ENCODE measurements around the gene PXDC1.
A peak's percentile ranks its signal among the peaks of the same experiment; 100 is the strongest.

The PXDC1 gene

GRCh38 chr6:3746696-3747095 lies 4.8 kb downstream of the PXDC1 start:
- DNase-seq = no peak

DNA sequence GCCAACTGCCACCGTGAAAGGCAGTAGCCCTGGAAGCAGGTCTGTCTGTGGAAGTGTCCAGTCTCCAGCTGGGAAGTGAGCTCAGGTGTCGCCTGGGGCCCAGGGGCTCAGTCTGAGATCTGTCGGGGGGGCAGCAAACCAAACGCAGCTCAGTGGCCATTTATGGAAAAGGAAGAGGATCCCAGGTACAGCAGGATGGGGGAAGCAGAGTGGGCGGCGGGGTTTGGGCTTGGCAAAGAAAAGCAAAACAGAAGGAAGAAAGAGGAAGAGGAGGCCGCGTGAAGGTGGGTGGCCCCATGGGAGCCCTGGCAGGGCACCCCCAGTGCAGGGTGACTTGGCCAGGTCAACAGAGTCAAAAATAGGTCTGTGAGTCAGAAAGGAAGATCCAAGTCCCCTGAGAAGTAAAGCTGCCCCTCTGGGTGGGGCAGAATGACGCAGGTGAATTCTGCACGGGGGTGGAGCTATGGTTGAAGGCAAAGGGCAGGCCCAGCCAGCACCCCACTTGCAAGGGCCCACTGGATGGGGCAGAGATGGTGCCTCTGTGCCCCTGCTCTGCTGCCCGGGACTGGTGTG lies 5.3 kb downstream of the PXDC1 start:
- peak in 1 of 3 donors; percentile 39 for DNase-seq

DNA sequence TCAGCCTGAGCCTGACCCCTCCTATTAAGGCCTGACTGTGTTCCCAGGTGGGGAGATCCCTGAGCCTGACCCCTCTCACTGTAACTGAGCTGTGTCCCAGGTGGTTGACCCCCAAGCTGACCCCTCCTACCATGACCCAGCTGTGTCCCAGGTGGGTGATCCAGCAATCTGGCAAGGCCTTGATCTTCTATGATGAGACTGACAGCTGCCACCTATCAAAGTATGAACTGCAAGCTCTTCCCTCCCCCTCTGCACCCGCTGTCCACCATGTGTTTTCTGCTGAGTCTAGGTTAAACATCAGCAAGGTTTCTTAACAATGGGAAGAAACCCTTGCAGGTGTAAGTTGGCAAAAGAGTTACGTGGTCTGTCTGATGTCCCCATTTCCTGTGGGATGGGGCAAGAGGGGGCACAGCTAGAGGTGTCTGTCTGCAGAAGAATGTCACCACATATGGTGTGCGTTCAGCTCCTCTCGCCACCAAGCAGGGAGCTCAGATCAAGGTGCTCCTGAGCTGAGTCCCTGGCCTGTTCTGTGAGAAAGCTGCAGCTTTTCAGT lies 5.9 kb downstream of the PXDC1 start:
- DNase-seq = no peak

GRCh38 chr6:3744901-3745470 lies 6.5 kb downstream of the PXDC1 start:
- DNase-seq = no peak

DNA sequence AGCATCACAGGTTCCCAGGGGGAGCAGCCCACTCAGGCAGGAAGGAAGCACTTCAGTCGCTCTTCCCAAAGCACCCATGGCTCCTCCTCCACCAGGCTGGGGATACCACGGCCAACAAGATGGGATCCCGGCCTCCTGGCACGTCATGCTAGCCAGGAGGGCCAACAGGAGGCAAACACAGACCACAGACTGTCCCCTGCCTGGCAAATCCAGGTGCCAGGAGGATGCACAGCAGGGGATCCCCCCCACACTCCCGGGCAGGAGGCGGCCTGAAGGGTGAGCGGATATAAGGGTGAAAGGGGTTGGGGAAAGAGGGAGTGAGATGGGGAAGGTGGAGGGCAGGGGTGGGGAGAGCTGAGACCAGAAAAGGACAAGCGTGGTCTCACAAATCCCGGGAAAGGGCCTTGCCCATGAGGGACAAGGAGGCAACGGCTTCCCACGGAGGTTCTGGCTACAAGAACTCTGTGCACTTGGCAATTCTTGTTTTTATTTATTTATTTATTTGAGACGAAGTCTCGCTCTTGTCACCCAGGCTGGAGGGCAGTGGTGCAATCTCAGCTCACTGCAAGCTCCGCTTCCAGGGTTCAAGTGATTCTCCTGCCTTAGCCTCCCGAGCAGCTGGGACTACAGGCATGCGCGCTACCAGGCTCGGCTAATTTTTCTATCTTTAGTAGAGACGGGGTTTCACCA lies 7.2 kb downstream of the PXDC1 start:
- DNase-seq = no peak

DNA sequence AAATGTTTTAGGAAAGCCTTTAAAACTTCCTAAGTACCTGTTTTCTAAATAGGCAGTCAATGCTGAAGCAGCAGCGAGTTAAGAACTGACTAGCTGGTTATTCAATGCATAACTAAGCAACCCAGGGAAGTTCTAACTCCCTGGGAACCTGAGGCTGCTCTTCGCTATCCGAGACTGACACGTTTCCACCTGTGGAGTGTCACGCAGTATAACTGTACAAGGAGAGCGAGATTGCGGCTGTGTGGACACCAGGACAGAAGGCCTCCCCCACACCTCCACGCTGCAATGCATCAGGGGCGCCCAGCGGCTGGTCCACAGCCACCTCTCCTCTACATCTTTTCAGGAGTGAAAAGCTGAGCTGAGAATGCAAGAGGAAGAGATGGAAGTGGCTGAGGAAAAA lies 8.0 kb downstream of the PXDC1 start:
- no peak for DNase-seq

DNA sequence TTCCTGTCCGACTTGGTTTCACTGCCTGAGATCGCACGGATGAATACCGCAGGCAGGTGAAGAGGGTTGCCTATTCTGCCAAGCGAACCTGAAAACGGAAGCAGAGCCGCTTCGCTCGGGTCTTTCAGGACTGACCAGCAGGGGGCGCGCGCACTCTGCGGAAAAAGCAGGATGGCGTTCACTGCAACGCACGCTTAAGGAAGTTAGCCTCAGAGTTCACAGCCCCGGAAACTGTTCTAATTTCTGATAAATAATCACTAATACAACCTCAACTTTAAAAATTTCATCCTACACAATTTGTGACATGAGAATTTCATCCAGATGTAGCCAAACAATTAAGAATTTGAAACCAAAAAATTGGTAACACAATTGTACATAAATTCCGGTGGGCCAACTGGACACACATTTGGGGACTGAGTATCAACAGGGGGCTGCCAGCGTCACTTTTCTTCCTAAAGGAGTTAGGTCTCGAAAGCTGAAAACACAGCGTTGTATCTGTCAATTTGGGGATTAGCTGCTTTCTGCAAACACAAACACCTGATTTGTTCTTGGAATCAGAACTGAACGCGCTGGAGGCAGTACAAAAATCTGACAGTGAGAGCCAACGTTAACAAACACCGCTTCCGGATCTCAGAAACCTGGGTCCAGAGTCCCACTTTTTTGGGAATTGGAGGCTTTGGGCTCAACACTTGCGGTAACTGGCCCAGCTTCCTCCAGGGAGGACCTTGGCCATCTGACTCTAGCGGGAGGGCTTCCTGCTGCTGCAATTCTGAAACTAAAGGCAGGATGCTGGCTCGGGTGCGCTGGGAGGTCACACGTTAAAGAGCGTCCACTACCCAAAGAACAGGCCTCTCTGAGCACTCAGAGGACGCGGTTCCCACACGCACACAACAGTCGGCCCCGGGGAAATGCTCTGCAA lies 8.8 kb downstream of the PXDC1 start:
- DNase-seq = peak; percentile 86 to 91 (median 90)

GRCh38 chr6:3742076-3742425 lies 9.5 kb downstream of the PXDC1 start:
- DNase-seq = no peak

- DNase-seq = no peak
These were observed 10.0 kb downstream of the PXDC1 start for GRCh38 chr6:3741477-3741871.

GRCh38 chr6:3740551-3741476 lies 10.7 kb downstream of the PXDC1 start:
- DNase-seq = no peak

GRCh38 chr6:3739311-3739897 lies 12.1 kb downstream of the PXDC1 start:
- no peak for DNase-seq

GRCh38 chr6:3738381-3739131 lies 13.0 kb downstream of the PXDC1 start:
- DNase-seq = no peak

- no peak for DNase-seq
These were observed 13.7 kb downstream of the PXDC1 start for GRCh38 chr6:3737831-3738210.

DNA sequence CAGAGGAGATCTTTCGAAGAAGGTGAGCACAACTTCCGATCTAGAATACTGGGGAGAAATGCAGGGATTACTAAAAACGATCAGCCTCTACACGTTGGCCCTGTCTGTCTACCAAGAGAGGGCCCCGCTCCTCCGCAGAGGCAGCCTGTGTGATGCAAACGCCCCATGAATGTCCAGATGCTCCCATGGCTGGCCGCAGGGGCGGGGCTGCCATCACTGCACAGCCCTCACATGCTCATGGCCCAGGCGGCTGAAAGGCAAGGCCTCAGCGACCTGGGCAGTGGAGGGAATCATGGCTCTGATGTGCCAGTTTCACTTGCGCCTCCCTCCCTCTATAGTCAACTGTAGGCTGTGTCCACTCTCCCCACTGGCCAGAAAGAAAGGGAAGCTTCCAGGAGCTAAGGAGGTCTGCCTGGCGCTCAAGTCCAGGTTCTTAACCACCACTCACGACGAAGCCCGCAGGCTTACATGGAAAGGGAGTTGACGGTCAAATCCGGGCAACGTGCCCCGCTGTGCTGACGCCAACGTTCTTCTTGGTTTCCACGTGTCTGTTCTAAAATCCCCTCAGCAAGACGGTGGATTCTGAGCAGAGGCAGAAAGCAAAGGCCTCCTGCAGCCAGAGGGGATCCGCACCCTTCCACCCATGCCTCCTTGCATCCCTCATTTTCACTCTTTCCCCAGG lies 14.2 kb downstream of the PXDC1 start:
- DNase-seq = no peak

- no peak for DNase-seq
These were observed 16.4 kb downstream of the PXDC1 start for GRCh38 chr6:3735029-3735605.

- DNase-seq = no peak
These were observed 17.5 kb downstream of the PXDC1 start for GRCh38 chr6:3734023-3734422.

- no peak for DNase-seq
These were observed 18.1 kb downstream of the PXDC1 start for GRCh38 chr6:3733321-3733925.

DNA sequence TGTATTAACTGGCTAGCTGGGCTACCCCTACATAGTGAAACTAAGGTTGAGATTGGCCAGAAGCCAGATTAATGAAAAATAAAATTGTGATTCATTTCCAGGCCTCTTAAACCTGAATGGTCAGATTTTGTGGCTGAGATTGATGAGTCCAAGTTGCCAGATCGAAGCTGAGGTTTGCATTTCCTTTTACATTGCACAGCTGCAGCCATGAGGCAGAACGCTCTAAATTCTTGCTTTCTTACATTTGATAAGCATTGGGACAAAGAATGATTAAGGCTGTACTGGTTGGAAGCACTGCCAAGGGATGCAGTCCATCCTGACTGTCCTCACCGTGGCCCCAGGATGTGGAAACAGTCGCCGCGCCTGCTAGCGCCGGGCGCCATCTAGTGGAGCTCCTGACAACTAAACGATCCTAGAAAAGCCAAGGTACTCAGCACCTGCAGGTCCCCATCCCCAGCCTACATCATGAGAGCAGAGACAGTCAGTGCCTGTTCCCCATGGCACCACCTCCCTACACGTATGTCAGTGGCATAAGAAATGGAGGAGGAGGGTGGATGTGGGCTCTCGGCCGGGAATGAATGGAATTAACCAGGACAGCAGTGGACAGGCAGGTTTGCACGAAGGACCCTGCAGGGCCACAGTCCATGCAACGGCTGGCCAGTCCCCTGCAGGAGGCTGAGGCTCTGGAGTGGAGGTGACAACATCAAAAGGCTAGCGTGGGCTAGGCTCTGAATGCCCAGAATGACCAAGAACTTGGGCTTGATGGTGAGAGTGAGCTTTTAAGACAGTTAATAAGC lies 19.0 kb downstream of the PXDC1 start:
- peak; percentile 71 to 80 (median 75) for DNase-seq

DNA sequence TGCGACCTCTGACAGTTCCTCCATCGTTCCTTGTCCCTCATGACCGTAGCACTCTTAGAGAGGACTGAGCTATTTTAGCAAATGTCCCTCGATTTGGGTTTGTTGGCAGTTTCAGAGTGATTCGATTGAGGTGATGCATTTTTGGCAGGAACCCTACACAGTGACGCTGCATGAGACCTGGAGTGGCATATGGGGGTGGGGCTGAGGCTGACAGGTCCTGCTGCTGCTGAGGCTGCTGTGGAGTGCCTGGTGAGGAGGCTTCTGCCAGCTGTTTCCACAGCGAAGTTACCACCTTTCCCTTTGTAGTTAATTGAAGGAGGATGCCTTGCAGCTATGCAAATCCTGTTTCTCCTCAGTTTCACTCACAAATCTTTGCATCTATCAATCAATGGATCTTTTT lies 19.8 kb downstream of the PXDC1 start:
- DNase-seq = no peak
